Naive thymus-derived CD4-positive, alpha-beta T cell (primary cell): ENCODE data around the gene UPP1. TPM values are rescaled to one million over a fixed set of nuclear protein-coding genes. Genes with fewer than 3 reads are reported as not detected.

Experiments
- polyA plus RNA-seq, 2 donors: library from polyadenylated mRNA; unstranded; fragments of 300-500 nt; fragmentation: Illumina TruSeq; gene quantifications; one replicate each; pipeline ENCODE4 v1.2.3, GENCODE V29; 2021
- total RNA-seq, 6 experiments: library from RNA in 5 of 6; stranded (reverse) in 5 of 6; gene quantifications; 1 replicate in 5 of 6; 2 replicates in 1 of 6; pipeline ENCODE4 v1.2.3 and lab custom pipeline; 2021 to 2026

The UPP1 gene
- total and polyA plus RNA-seq, 7 experiments from 2014 or later: 40.2 to 143 (median 93.4) TPM

Other genes with a start within 250 kb of the UPP1 start
- gene PKD1L1, start 140.8 kb upstream of the UPP1 start, total RNA-seq: 1 to 10 TPM in 2 of 5 experiments, under 1 TPM in 3; 0.07 to 1.5 (median 0.95) TPM
- gene PKD1L1, start 140.8 kb upstream of the UPP1 start, polyA plus RNA-seq: under 1 TPM in 1 of 2 donors, not detected in 1; 0.08 TPM
- gene HUS1, start 109.7 kb upstream of the UPP1 start, total RNA-seq: 10 to 100 TPM; 39.2 to 84.0 (median 79.2) TPM
- 10 to 100 TPM; 36.1 to 44.0 TPM for gene HUS1, start 109.7 kb upstream of the UPP1 start, polyA plus RNA-seq
- 1 to 10 TPM in 1 of 5 experiments, under 1 TPM in 2, not detected in 2; 0.53 to 1.5 (median 0.84) TPM for gene SUN3, start 60.2 kb upstream of the UPP1 start, total RNA-seq
- gene SUN3, start 60.2 kb upstream of the UPP1 start, polyA plus RNA-seq: 1 to 10 TPM in 1 of 2 donors, not detected in 1; 2.7 TPM
- gene C7orf57, start 53.7 kb upstream of the UPP1 start, total RNA-seq: under 1 TPM in 2 of 5 experiments, not detected in 3; 0.17 to 0.80 TPM
- gene C7orf57, start 53.7 kb upstream of the UPP1 start, polyA plus RNA-seq: under 1 TPM; 0.08 to 0.13 TPM
- gene ABCA13, start 82.2 kb downstream of the UPP1 start, total RNA-seq: under 1 TPM in 2 of 5 experiments, not detected in 3; 0.11 to 0.42 TPM
- gene ABCA13, start 82.2 kb downstream of the UPP1 start, polyA plus RNA-seq: not detected